Fibroblast of gingiva (primary cell): ENCODE results near the gene PPP1R1B.

Source experiments
- DNase-seq: peaks from one replicate; pipeline ENCODE4 v3.0.0-alpha.2; 2011; ENCODE audit warnings: low read depth

PPP1R1B gene

GRCh38 chr17:39667945-39668924 is 41.5 kb downstream of the PPP1R1B start, which contains the start of gene PNMT:
PNMT (plus strand) TSS chr17:39668453; CDS start chr17:39668476, 23 bp downstream.
- DNase-seq = peak; percentile 34

GRCh38 chr17:39669897-39670735 is 43.4 kb downstream of the PPP1R1B start:
- no peak for DNase-seq

GRCh38 chr17:39670746-39671145 is 44.0 kb downstream of the PPP1R1B start:
- DNase-seq = no peak

GRCh38 chr17:39671651-39672521 is 45.1 kb downstream of the PPP1R1B start:
- no peak for DNase-seq

- no peak for DNase-seq
These were observed 46.0 kb downstream of the PPP1R1B start for GRCh38 chr17:39672522-39673334.

- DNase-seq = no peak
These were observed 46.8 kb downstream of the PPP1R1B start for GRCh38 chr17:39673335-39674081.

DNA sequence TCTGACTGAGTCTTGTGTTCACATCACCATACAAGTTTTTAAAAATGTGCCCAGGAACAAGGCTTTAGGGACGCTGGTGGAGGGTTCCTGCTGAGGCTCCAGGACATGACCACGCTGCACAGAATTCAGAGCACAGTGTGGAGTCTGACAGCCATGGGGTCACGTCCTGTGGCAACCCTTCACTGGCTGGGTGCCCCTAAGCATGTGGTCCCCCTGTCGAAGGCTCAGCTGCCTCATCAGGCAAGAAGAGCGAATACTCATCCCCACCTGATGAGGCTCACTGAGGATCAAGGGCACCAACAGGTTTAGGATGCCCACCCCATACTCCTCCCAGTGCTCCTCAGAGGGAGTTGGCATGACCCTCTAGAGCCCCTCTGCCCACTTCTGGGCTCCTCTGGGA is 47.4 kb downstream of the PPP1R1B start:
- DNase-seq = no peak

- DNase-seq = no peak
These were observed 48.1 kb downstream of the PPP1R1B start for GRCh38 chr17:39674702-39675389.

- DNase-seq = no peak
These were observed 48.8 kb downstream of the PPP1R1B start for GRCh38 chr17:39675390-39676082.

- DNase-seq = no peak
These were observed 49.6 kb downstream of the PPP1R1B start for GRCh38 chr17:39676198-39676819.

- no peak for DNase-seq
These were observed 50.3 kb downstream of the PPP1R1B start for GRCh38 chr17:39677072-39677471.

GRCh38 chr17:39677542-39678339 is 51.0 kb downstream of the PPP1R1B start:
- no peak for DNase-seq

DNA sequence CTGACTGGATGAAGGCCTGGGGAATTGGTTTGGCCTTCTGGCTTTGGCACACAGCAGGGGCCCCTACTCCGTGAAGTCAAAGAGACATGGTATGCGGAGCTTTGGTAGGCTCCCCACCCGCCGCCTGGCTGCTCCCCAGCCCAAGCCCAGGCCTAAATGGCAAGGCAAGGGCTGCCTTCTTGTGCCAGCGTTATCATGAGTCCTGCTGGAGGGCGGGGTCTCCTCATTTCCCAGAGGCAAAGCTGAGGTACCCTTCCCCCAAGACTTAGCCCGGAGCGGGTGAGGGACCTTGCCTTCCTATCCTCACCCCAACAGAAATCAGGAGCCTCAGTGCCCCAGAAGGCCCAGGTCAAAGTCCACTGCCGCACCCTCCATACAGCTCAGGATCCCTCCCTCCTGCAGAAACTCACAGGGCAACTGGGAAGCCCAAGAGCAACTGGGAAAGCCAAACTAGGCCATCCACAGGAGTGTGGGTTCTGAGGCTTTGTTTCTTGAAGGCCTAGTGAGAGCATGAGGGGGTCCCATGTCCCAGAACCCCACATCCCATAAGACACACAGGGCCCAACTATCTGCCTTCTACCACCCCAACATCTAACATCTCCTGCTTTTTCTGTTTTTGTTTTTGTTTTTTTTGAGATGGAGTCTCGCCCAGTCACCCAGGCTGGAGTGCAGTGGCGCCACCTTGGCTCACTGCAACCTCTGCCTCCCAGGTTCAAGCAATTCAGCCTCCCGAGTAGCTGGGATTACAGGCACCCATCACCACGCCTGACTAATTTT is 51.8 kb downstream of the PPP1R1B start:
- DNase-seq = no peak

- no peak for DNase-seq
These were observed 52.9 kb downstream of the PPP1R1B start for GRCh38 chr17:39679521-39680192.

DNA sequence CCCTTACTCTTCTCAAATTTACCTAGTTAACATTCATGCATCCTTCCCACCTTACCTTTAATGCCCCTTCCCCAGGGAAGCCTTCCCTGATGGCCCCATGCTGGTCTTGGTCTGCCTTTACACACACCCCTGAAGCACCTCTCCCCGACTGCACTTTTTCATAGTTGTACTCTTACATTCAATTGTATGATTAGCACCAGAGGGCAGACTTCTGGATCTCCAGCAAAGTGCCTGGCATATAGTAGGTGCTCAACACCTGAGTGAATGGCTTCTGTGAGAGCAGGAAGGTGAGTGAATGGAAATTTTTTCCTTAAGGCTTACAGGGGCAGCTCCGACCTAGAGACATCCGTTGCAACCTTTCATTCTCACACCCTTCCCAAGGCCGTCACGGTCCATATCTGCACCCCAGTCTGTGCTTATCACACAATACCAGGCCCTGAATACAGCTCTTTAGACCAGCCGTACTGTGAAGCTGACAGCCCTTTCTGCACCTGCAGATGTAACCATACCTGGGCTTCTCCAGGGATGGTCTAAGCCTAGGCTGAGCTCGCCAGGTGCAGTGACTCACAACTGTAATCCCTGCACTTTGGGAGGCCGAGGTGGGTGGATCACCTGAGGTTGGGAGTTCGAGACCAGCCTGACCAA is 56.7 kb downstream of the PPP1R1B start:
- no peak for DNase-seq
